Body of pancreas (tissue), 4 donors: Measurements from ENCODE around the gene DLGAP1. TPM values are rescaled to one million over a fixed set of nuclear protein-coding genes. Genes with fewer than 3 reads are reported as not detected.
"Not testable (repeated sequence)": the region's sequence is repeated elsewhere in the genome, so short reads cannot be mapped to it uniquely, and the experiment has no call there.

Experiments
- ATAC-seq: fragments of 150-250 bp; one replicate; pipeline ENCODE4 v1.9.1; 2016
- DNase-seq, 4 donors: peaks; one replicate each; pipeline ENCODE4 v3.0.0-alpha.2; 2019
- H3K27ac ChIP-seq, 4 donors: fragments of 200-600 bp; sonication (generic); 1 replicate in 3 of 4; 2 replicates in 1 of 4; pipeline versions ENCODE4 v1.5.1 to v1.6.1; 2016 to 2019; ENCODE audit warnings: mild to moderate bottlenecking in 1 of 4, mixed read lengths in 1 of 4, moderate library complexity in 1 of 4
- H3K27me3 ChIP-seq, 2 donors: fragments of 200-600 bp; sonication (generic); one replicate each; pipeline ENCODE4 v1.6.0; 2016; ENCODE audit warnings: mild to moderate bottlenecking in 1 of 2
- H3K36me3 ChIP-seq, 2 donors: fragments of 200-600 bp; sonication (generic); replicated peaks in 1 of 2; 2 replicates each; pipeline ENCODE4 v1.5.1; 2016; ENCODE audit warnings: low read depth in 2 of 2; ENCODE audit not compliant: insufficient read depth in 1 of 2
- H3K4me1 ChIP-seq: fragments of 200-600 bp; sonication (generic); one replicate; pipeline ENCODE4 v1.6.0; 2016
- H3K4me3 ChIP-seq, 2 donors: fragments of 200-600 bp; sonication (generic); 1 replicate in 1 of 2; 2 replicates in 1 of 2; pipeline ENCODE4 v1.5.1; 2016 to 2019
- H3K9me3 ChIP-seq, 3 donors: fragments of 200-600 bp; sonication (generic); 1 replicate in 2 of 3; 2 replicates in 1 of 3; pipeline ENCODE4 v1.5.1; 2016
- POLR2A ChIP-seq, 3 donors: fragments of 450-650 bp; IDR thresholded peaks; one replicate each; pipeline ENCODE4 v1.6.1; 2016; ENCODE audit warnings: antibody characterized with exemption in 3 of 3, mild to moderate bottlenecking in 2 of 3
- WGBS, 2 donors: methylation state at CpG; one replicate each; pipeline ENCODE4 v1.1.5; 2017; 5-methylcytosine and 5-hydroxymethylcytosine counted together
- intact Hi-C: fragments of 100-400 bp; cut with DNase I; formaldehyde crosslinking; loops from one replicate; pipeline ENCODE4 v1.15.1; 2023
- total RNA-seq, 2 donors: library from RNA; depleted of rRNA; stranded (reverse); fragments of >200 nt; gene quantifications; one replicate each; pipeline ENCODE4 v1.1.0, GENCODE V29; 2016
- TF ChIP-seq, protein P1 (sequence below), 7 experiments: fragments of 450-650 bp in 4 of 7; fragments of 200-600 bp in 3 of 7; sonication (generic) in 3 of 7; IDR thresholded peaks; one replicate each; pipeline ENCODE4 v1.5.1; 2016 to 2019; ENCODE audit warnings: antibody characterized with exemption in 7 of 7

Gene DLGAP1
- total RNA-seq, 2 donors from 2014 or later = 0.52 to 7.9 TPM

DNA sequence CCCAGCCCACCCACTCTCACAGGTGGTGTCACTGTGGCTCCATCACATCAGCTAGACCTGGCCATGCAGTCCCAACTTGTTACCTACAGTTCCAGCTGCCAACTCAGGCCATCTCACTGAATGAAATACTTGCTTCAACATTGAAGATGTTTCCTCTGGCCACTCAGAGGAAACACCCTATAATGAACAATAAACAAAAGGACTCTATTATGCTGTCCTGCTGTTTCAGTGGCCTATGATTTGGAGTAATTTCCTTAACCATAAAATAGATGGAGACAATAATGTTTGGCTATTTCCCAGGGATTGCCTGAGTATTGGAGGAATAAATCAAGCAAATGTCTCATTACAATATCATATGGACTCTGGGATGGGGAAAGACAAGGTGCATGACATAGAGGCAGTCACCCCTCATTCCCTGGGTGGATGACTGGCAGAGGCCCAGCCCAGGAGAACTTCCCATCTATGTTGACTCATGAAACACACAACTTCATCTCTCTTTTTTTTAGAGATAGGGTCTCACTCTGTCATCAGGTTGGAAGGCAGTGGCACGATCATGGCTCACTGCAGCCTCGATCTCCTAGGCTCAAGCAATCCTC, 870.7 kb downstream of the DLGAP1 start:
- no peaks in the 10 kb centered on the region for H3K36me3 ChIP-seq
- intact Hi-C loops = loop anchor here (10.0 kb wide), 1 partner anchor 300 kb away; no protein-coding TSS in a partner anchor
- no peaks in the 10 kb centered on the region for H3K9me3 ChIP-seq
- WGBS, 2 donors = 62 to 93% methylated on average over 2 of the region's 2 CpGs
- peaks cover 4% of the 10 kb centered on the region for H3K4me1 ChIP-seq
- no peak for ATAC-seq
- H3K27me3 ChIP-seq = no peaks in the 10 kb centered on the region
- TF ChIP-seq, protein P1, sequence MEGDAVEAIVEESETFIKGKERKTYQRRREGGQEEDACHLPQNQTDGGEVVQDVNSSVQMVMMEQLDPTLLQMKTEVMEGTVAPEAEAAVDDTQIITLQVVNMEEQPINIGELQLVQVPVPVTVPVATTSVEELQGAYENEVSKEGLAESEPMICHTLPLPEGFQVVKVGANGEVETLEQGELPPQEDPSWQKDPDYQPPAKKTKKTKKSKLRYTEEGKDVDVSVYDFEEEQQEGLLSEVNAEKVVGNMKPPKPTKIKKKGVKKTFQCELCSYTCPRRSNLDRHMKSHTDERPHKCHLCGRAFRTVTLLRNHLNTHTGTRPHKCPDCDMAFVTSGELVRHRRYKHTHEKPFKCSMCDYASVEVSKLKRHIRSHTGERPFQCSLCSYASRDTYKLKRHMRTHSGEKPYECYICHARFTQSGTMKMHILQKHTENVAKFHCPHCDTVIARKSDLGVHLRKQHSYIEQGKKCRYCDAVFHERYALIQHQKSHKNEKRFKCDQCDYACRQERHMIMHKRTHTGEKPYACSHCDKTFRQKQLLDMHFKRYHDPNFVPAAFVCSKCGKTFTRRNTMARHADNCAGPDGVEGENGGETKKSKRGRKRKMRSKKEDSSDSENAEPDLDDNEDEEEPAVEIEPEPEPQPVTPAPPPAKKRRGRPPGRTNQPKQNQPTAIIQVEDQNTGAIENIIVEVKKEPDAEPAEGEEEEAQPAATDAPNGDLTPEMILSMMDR (IDR thresholded peaks at IDR 0.05) = no peak
- TF ChIP-seq POLR2A (IDR thresholded peaks at IDR 0.05) = no peak
- no peak for DNase-seq
- H3K27ac ChIP-seq = no peak overlapping the region
- H3K4me3 ChIP-seq = no peak overlapping the region

DNA sequence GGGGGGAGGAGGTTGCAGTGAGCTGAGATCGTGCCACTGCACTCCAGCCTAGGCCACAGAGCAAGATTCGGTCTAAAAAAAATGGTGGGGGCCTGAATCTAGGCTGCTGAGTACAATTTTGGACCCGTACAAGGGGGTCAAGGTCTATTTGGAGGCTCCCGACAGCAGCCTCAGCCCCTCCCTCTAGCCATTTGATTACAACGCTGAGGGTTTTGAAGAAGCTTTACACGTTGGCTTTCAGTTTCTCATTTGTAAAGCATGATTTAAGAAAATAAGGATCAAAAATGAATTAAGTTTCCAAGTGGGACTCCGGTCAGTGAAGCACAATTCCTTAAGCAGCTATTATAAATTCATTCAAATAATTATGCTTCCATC, 871.2 kb downstream of the DLGAP1 start:
- Histone ChIP-seq H3K27ac (no peak overlapping the region), H3K27me3 (no peaks in the 10 kb centered on the region), H3K9me3 (no peaks in the 10 kb centered on the region), H3K4me1 (peaks cover 4% of the 10 kb centered on the region), H3K36me3 (no peaks in the 10 kb centered on the region), H3K4me3 (no peak overlapping the region)
- DNase-seq (no peak), ATAC-seq (no peak)
- WGBS, 2 donors = 80 to 83% methylated on average over 7 of the region's 7 CpGs
- TF ChIP-seq, protein P1 (IDR thresholded peaks at IDR 0.05) = no peak
- TF ChIP-seq POLR2A (IDR thresholded peaks at IDR 0.05) = no peak
- intact Hi-C loops = loop anchor here (10.0 kb wide), 1 partner anchor 299 kb away; no protein-coding TSS in a partner anchor

DNA sequence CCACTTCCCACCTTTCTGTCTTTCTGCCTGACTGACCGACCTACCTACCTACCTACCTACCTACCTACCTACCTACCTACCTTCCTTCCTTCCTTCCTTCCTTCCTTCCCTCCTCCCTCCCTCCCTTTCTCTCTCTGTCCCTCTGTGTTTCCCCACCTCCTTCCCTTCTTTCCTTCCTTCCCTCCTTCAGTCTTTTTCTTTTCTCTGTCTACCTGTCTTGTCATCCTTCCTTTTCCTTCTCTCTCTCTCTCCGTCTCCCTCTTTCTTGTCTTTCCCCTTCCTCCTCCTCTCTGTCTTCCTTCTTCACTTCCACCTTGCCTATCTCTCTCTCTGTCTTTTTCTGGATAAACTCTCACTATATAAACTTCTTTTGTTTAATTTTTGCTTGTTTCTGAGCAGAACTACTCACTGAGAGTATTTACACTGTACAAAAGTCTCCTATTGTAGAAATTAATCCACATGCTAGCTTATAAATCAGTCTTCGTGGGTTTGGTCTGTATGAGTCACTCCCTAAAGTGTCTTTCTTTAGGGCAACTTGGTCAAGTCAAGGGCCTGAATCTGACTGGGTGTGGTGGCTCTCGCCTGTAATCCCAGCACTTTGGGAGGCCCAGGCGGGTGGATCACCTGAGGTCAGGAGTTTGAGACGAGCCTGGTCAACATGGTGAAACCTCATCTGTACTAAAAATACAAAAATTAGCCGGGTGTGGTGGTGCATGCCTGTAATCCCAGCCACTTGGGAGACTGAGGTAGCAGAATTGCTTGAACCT, 871.8 kb downstream of the DLGAP1 start:
- not testable (repeated sequence) for DNase-seq, H3K9me3 ChIP-seq, H3K4me1 ChIP-seq, H3K36me3 ChIP-seq, H3K27me3 ChIP-seq, H3K4me3 ChIP-seq, ATAC-seq, H3K27ac ChIP-seq
- intact Hi-C loops = loop anchor here (10.0 kb wide), 1 partner anchor 298 kb away; no protein-coding TSS in a partner anchor
- WGBS, 2 donors = 61 to 75% methylated on average over 7 of the region's 7 CpGs

DNA sequence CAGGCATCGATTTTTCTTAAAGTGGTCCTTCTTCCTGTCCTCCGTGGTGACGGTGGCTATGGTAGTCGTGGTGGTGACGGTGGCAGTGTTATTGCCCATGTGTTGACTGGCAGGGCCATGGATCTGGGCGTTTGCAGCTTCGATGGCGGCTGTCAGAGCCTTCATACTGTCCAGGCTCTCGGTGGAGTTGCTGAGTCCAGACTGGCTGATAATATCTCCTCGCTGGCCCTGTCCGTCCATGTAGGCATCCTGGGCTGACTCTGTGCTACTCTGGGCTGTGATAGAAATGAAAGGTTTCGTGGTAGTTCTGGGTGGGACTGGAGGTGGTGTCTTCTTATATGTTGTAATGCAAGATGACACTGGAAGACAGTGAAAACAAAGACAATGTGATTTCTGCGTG, 873.2 kb downstream of the DLGAP1 start:
- intact Hi-C loops = loop anchor here (10.0 kb wide), 1 partner anchor 297 kb away; no protein-coding TSS in a partner anchor
- H3K4me3 ChIP-seq = no peak overlapping the region
- H3K4me1 ChIP-seq = peaks cover 4% of the 10 kb centered on the region
- H3K36me3 ChIP-seq = no peaks in the 10 kb centered on the region
- no peak for TF ChIP-seq POLR2A (IDR thresholded peaks at IDR 0.05)
- TF ChIP-seq, protein P1 (IDR thresholded peaks at IDR 0.05) = no peak
- 80 to 81% methylated on average over 13 of the region's 13 CpGs for WGBS, 2 donors
- no peak for ATAC-seq
- no peaks in the 10 kb centered on the region for H3K9me3 ChIP-seq
- no peak for DNase-seq
- no peaks in the 10 kb centered on the region for H3K27me3 ChIP-seq
- H3K27ac ChIP-seq = no peak overlapping the region

DNA sequence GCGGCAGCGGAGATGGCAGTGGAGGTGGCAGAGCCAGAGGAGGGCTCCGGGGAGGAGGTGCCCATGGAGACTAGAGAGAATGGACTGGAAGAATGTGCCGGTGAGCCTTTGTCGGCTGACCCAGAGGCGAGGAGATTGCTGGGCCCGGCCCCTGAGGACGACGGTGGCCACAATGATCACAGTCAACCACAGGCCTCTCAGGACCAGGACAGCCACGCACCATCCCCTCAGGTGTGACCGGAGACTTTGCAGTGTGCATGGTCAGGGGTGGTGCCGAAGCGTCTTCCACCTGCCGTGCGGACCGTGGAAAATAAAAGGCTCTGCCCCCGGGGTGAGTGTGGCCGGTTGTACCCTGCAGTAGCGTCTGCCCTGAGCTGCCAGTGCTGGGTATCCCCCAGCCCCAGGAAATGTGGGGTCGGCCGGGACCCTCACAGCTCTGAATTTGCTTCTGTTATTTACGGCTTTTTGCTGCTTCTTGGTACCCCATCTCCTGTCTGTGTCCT, 874.5 kb downstream of the DLGAP1 start:
- H3K4me3 ChIP-seq, ATAC-seq, H3K27me3 ChIP-seq, DNase-seq, H3K36me3 ChIP-seq, H3K27ac ChIP-seq, H3K9me3 ChIP-seq, H3K4me1 ChIP-seq: not testable (repeated sequence)
- intact Hi-C loops = loop anchor here (10.0 kb wide), 1 partner anchor 296 kb away; no protein-coding TSS in a partner anchor
- WGBS, 2 donors = 77 to 83% methylated on average over 12 to 13 of the region's 22 CpGs
